ENCODE data around the gene YPEL1.

GRCh38 chr22:21736084-21736642 is 569 bp upstream of the YPEL1 start:
- TF ChIP-seq RBBP5 (conservative IDR thresholded peaks at IDR 0.05) (no peak), SUZ12 (IDR thresholded peaks at IDR 0.05; ENCODE audit: unreplicated experiment) (no peak), MYC (IDR thresholded peaks at IDR 0.05; ENCODE audit: insufficient read depth, insufficient read length, insufficient replicate concordance, low read length, severe bottlenecking) (no peak), FOXM1 (IDR thresholded peaks at IDR 0.05; ENCODE audit: low read depth, low read length) (no peak), BCL11A (IDR thresholded peaks at IDR 0.05; ENCODE audit: low read depth, low read length) (no peak), CTCF (IDR thresholded peaks at IDR 0.05 in 2 of 3, conservative IDR thresholded peaks at IDR 0.05 in 1 of 3; ENCODE audit: control insufficient read depth in 2 of 3, extremely low read depth in 1 of 3, insufficient read depth in 1 of 3, low read depth in 3 of 3, low read length in 3 of 3) (no peak), EZH2 (IDR thresholded peaks at IDR 0.05; ENCODE audit: borderline replicate concordance, control insufficient read depth, low read depth, low read length) (no peak), CEBPB (IDR thresholded peaks at IDR 0.05; ENCODE audit: borderline replicate concordance in 1 of 2, low read depth in 2 of 2, low read length in 2 of 2) (no peak), ATF2 (IDR thresholded peaks at IDR 0.05; ENCODE audit: low read length) (no peak), KDM1A (IDR thresholded peaks at IDR 0.05; ENCODE audit: borderline replicate concordance) (no peak), SP1 (IDR thresholded peaks at IDR 0.05; ENCODE audit: low read depth, low read length) (no peak)
- TF ChIP-seq, protein P1, sequence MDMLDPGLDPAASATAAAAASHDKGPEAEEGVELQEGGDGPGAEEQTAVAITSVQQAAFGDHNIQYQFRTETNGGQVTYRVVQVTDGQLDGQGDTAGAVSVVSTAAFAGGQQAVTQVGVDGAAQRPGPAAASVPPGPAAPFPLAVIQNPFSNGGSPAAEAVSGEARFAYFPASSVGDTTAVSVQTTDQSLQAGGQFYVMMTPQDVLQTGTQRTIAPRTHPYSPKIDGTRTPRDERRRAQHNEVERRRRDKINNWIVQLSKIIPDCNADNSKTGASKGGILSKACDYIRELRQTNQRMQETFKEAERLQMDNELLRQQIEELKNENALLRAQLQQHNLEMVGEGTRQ (IDR thresholded peaks at IDR 0.05; ENCODE audit: borderline replicate concordance, low read depth, low read length): no peak

All from GM12878 (cell line).